ACC112 (cell line): ENCODE data around the gene LAMB1.
"Not testable (repeated sequence)": the region's sequence is repeated elsewhere in the genome, so short reads cannot be mapped to it uniquely, and the experiment has no call there.

ENCODE experiments used
- H2AFZ ChIP-seq: fragments of 200-600 bp; sonication (generic); one replicate; pipeline ENCODE4 v1.6.0; 2017; ENCODE audit warnings: antibody characterized with exemption, low read length; ENCODE audit not compliant: unreplicated experiment
- H3K27ac ChIP-seq: fragments of 200-600 bp; sonication (generic); 2 replicates; pipeline ENCODE4 v1.5.1; 2014; ENCODE audit warnings: low read depth, mild to moderate bottlenecking, antibody characterized with exemption, low read length, moderate library complexity
- H3K27me3 ChIP-seq: fragments of 200-600 bp; sonication (generic); 2 replicates; pipeline ENCODE4 v1.6.1; 2014; ENCODE audit warnings: mild to moderate bottlenecking, antibody characterized with exemption, low read length, moderate library complexity, mixed read lengths; ENCODE audit not compliant: insufficient read depth
- H3K36me3 ChIP-seq: fragments of 200-600 bp; sonication (generic); 2 replicates; pipeline ENCODE4 v1.6.1; 2016; ENCODE audit warnings: mild to moderate bottlenecking, antibody characterized with exemption, low read length, moderate library complexity, mixed read lengths; ENCODE audit not compliant: insufficient read depth
- H3K4me1 ChIP-seq: fragments of 200-600 bp; sonication (generic); one replicate; pipeline ENCODE4 v1.6.1; 2016; ENCODE audit warnings: low read length, mixed read lengths; ENCODE audit not compliant: insufficient read depth, unreplicated experiment, control insufficient read depth
- H3K4me3 ChIP-seq: fragments of 200-600 bp; sonication (generic); 2 replicates; pipeline ENCODE4 v1.5.1; 2014; ENCODE audit warnings: mild to moderate bottlenecking, low read depth, low read length
- H3K79me2 ChIP-seq: fragments of 200-600 bp; sonication (generic); one replicate; pipeline ENCODE4 v1.6.0; 2016; ENCODE audit warnings: low read length; ENCODE audit not compliant: control insufficient read depth, unreplicated experiment, insufficient read depth

LAMB1 gene

GRCh38 chr7:107933386-107934013, 69.5 kb downstream of the LAMB1 start:
- Histone ChIP-seq H3K4me3 (no peak overlapping the region), H3K36me3 (peaks cover 69% of the 10 kb centered on the region), H3K27ac (peak overlapping the region; percentile 77; the same call in 1 of the 2 replicates), H3K4me1 (peaks cover 47% of the 10 kb centered on the region), H3K27me3 (no peaks in the 10 kb centered on the region), H3K79me2 (no peaks in the 10 kb centered on the region), H2AFZ (no peak overlapping the region)

GRCh38 chr7:107932805-107933204, 70.2 kb downstream of the LAMB1 start:
- H3K4me3 ChIP-seq: no peak overlapping the region
- peaks cover 73% of the 10 kb centered on the region for H3K36me3 ChIP-seq
- no peaks in the 10 kb centered on the region for H3K27me3 ChIP-seq
- no peak overlapping the region for H2AFZ ChIP-seq
- no peaks in the 10 kb centered on the region for H3K79me2 ChIP-seq
- peaks cover 40% of the 10 kb centered on the region for H3K4me1 ChIP-seq
- no peak overlapping the region for H3K27ac ChIP-seq

GRCh38 chr7:107931740-107932515, 71.0 kb downstream of the LAMB1 start:
- Histone ChIP-seq H3K27me3 (no peaks in the 10 kb centered on the region), H3K4me3 (no peak overlapping the region), H2AFZ (no peak overlapping the region), H3K27ac (no peak overlapping the region), H3K36me3 (peaks cover 78% of the 10 kb centered on the region), H3K4me1 (peaks cover 32% of the 10 kb centered on the region), H3K79me2 (no peaks in the 10 kb centered on the region)

GRCh38 chr7:107926481-107926880, 76.5 kb downstream of the LAMB1 start:
- peaks cover 8% of the 10 kb centered on the region for H3K4me1 ChIP-seq
- H3K79me2 ChIP-seq: peaks cover 3% of the 10 kb centered on the region
- H3K27ac ChIP-seq: no peak overlapping the region
- H2AFZ ChIP-seq: no peak overlapping the region
- H3K36me3 ChIP-seq: peaks cover 73% of the 10 kb centered on the region
- no peaks in the 10 kb centered on the region for H3K27me3 ChIP-seq
- no peak overlapping the region for H3K4me3 ChIP-seq

GRCh38 chr7:107924841-107925504, 78.0 kb downstream of the LAMB1 start:
- Histone ChIP-seq H3K4me1 (peaks cover 17% of the 10 kb centered on the region), H3K79me2 (peaks cover 3% of the 10 kb centered on the region), H2AFZ (no peak overlapping the region), H3K4me3 (no peak overlapping the region), H3K27ac (no peak overlapping the region), H3K27me3 (no peaks in the 10 kb centered on the region), H3K36me3 (peaks cover 61% of the 10 kb centered on the region)

GRCh38 chr7:107922886-107923285, 80.1 kb downstream of the LAMB1 start:
- Histone ChIP-seq H3K36me3 (peaks cover 61% of the 10 kb centered on the region), H2AFZ (no peak overlapping the region)

GRCh38 chr7:107921826-107922225, 81.1 kb downstream of the LAMB1 start:
- peaks cover 61% of the 10 kb centered on the region for H3K36me3 ChIP-seq

More at GRCh38 chr7:107922886-107923285, 80.1 kb downstream of the LAMB1 start:
- Histone ChIP-seq H3K4me1 (peaks cover 27% of the 10 kb centered on the region), H3K4me3 (no peak overlapping the region), H3K79me2 (peaks cover 3% of the 10 kb centered on the region), H3K27ac (no peak overlapping the region), H3K27me3 (no peaks in the 10 kb centered on the region)

GRCh38 chr7:107920048-107920772, 82.8 kb downstream of the LAMB1 start:
- H3K27me3 ChIP-seq: no peaks in the 10 kb centered on the region
- peaks cover 26% of the 10 kb centered on the region for H3K4me1 ChIP-seq
- H3K36me3 ChIP-seq: peaks cover 49% of the 10 kb centered on the region
- H3K4me3 ChIP-seq: no peak overlapping the region
- no peak overlapping the region for H2AFZ ChIP-seq
- H3K27ac ChIP-seq: peak overlapping the region; percentile 4; the same call in 1 of the 2 replicates
- no peaks in the 10 kb centered on the region for H3K79me2 ChIP-seq

More at GRCh38 chr7:107921826-107922225, 81.1 kb downstream of the LAMB1 start:
- H3K27ac ChIP-seq, H2AFZ ChIP-seq, H3K4me3 ChIP-seq, H3K27me3 ChIP-seq, H3K79me2 ChIP-seq: not testable (repeated sequence)
- H3K4me1 ChIP-seq: peaks cover 31% of the 10 kb centered on the region

- no peaks in the 10 kb centered on the region for H3K27me3 ChIP-seq
- no peak overlapping the region for H3K4me3 ChIP-seq
- H2AFZ ChIP-seq: no peak overlapping the region
- H3K79me2 ChIP-seq: peaks cover 10% of the 10 kb centered on the region
- peaks cover 33% of the 10 kb centered on the region for H3K4me1 ChIP-seq
- H3K36me3 ChIP-seq: peaks cover 41% of the 10 kb centered on the region
- H3K27ac ChIP-seq: no peak overlapping the region
Observed at GRCh38 chr7:107918948-107919347, 84.0 kb downstream of the LAMB1 start.
